Duodenal mucosa (tissue), 2 donors: ENCODE data around the gene MRAS.
"Not testable (repeated sequence)": the region's sequence is repeated elsewhere in the genome, so short reads cannot be mapped to it uniquely, and the experiment has no call there.

Experiments
- H3K27ac ChIP-seq: one replicate; pipeline ENCODE4 v1.7.0; 2013; ENCODE audit warnings: low read depth, low read length
- H3K27me3 ChIP-seq, 2 donors: one replicate each; pipeline ENCODE4 v1.7.0; 2013; ENCODE audit warnings: low read length in 2 of 2, control low read depth in 1 of 2; ENCODE audit not compliant: insufficient read depth in 2 of 2, control insufficient read depth in 1 of 2
- H3K36me3 ChIP-seq, 2 donors: one replicate each; pipeline ENCODE4 v1.7.0; 2013; ENCODE audit warnings: low read length in 2 of 2, control low read depth in 1 of 2; ENCODE audit not compliant: insufficient read depth in 2 of 2, control insufficient read depth in 1 of 2
- H3K4me1 ChIP-seq, 2 donors: one replicate each; pipeline ENCODE4 v1.7.0; 2013; ENCODE audit warnings: low read length in 2 of 2, control low read depth in 1 of 2; ENCODE audit not compliant: insufficient read depth in 2 of 2, control insufficient read depth in 1 of 2
- H3K4me3 ChIP-seq, 2 donors: one replicate each; pipeline ENCODE4 v1.7.0; 2013; ENCODE audit warnings: low read length in 2 of 2, low read depth in 1 of 2
- H3K9ac ChIP-seq, 2 donors: one replicate each; pipeline ENCODE4 v1.7.0; 2013; ENCODE audit warnings: low read length in 2 of 2, low read depth in 1 of 2
- H3K9me3 ChIP-seq, 2 donors: one replicate each; pipeline ENCODE4 v1.7.0; 2013; ENCODE audit warnings: low read length in 2 of 2, control low read depth in 1 of 2; ENCODE audit not compliant: control insufficient read depth in 1 of 2

Gene MRAS

GRCh38 chr3:138375447-138375846 is 27.1 kb downstream of the MRAS start:
- Histone ChIP-seq H3K27me3 (no peaks in the 10 kb centered on the region), H3K4me3 (no peak overlapping the region), H3K9me3 (no peaks in the 10 kb centered on the region), H3K27ac (no peak overlapping the region), H3K4me1 (no peaks in the 10 kb centered on the region), H3K9ac (no peak overlapping the region), H3K36me3 (no peaks in the 10 kb centered on the region)

- Histone ChIP-seq H3K4me3 (no peak overlapping the region), H3K27me3 (no peaks in the 10 kb centered on the region), H3K4me1 (peaks cover 0 to under 1% of the 10 kb centered on the region in 2 donors), H3K9ac (no peak overlapping the region), H3K9me3 (no peaks in the 10 kb centered on the region), H3K36me3 (no peaks in the 10 kb centered on the region), H3K27ac (no peak overlapping the region)
These were observed 28.3 kb downstream of the MRAS start for GRCh38 chr3:138376663-138377062.

GRCh38 chr3:138377212-138377611 is 28.8 kb downstream of the MRAS start:
- not testable (repeated sequence) for H3K27me3 ChIP-seq, H3K9ac ChIP-seq, H3K9me3 ChIP-seq, H3K36me3 ChIP-seq, H3K4me3 ChIP-seq, H3K27ac ChIP-seq, H3K4me1 ChIP-seq

GRCh38 chr3:138377804-138378203 is 29.4 kb downstream of the MRAS start:
- H3K27ac ChIP-seq, result no peak overlapping the region

GRCh38 chr3:138378331-138378730 is 30.0 kb downstream of the MRAS start:
- Histone ChIP-seq H3K4me1 (peaks cover 0 to 4% of the 10 kb centered on the region in 2 donors), H3K4me3 (no peak overlapping the region), H3K9ac (no peak overlapping the region), H3K27ac (no peak overlapping the region), H3K9me3 (no peaks in the 10 kb centered on the region), H3K36me3 (no peaks in the 10 kb centered on the region), H3K27me3 (no peaks in the 10 kb centered on the region)

More at GRCh38 chr3:138377804-138378203, 29.4 kb downstream of the MRAS start:
- no peak overlapping the region for H3K4me3 ChIP-seq
- H3K27me3 ChIP-seq, result no peaks in the 10 kb centered on the region
- H3K9me3 ChIP-seq, result no peaks in the 10 kb centered on the region
- H3K9ac ChIP-seq, result no peak overlapping the region
- H3K36me3 ChIP-seq, result no peaks in the 10 kb centered on the region
- H3K4me1 ChIP-seq, result peaks cover 0 to 4% of the 10 kb centered on the region in 2 donors

- Histone ChIP-seq H3K27ac (no peak overlapping the region), H3K4me1 (peaks cover 0 to 4% of the 10 kb centered on the region in 2 donors)
These were observed 30.6 kb downstream of the MRAS start for GRCh38 chr3:138378990-138379389.

GRCh38 chr3:138381413-138381901 is 33.1 kb downstream of the MRAS start:
- Histone ChIP-seq H3K9ac (no peak overlapping the region), H3K9me3 (no peaks in the 10 kb centered on the region), H3K4me1 (peaks cover 0 to 4% of the 10 kb centered on the region in 2 donors), H3K4me3 (no peak overlapping the region), H3K36me3 (no peaks in the 10 kb centered on the region), H3K27ac (peak overlapping the region; percentile 55), H3K27me3 (no peaks in the 10 kb centered on the region)

More at GRCh38 chr3:138378990-138379389, 30.6 kb downstream of the MRAS start:
- no peak overlapping the region for H3K4me3 ChIP-seq
- no peak overlapping the region for H3K9ac ChIP-seq
- H3K27me3 ChIP-seq, result no peaks in the 10 kb centered on the region
- no peaks in the 10 kb centered on the region for H3K9me3 ChIP-seq
- no peaks in the 10 kb centered on the region for H3K36me3 ChIP-seq

- Histone ChIP-seq H3K9ac (no peak overlapping the region), H3K27ac (peak overlapping the region; percentile 55), H3K4me3 (no peak overlapping the region), H3K9me3 (no peaks in the 10 kb centered on the region), H3K36me3 (no peaks in the 10 kb centered on the region), H3K27me3 (no peaks in the 10 kb centered on the region), H3K4me1 (peaks cover 0 to 4% of the 10 kb centered on the region in 2 donors)
These were observed 33.8 kb downstream of the MRAS start for GRCh38 chr3:138381950-138382715.

- no peaks in the 10 kb centered on the region for H3K9me3 ChIP-seq
- H3K9ac ChIP-seq, result no peak overlapping the region
- H3K36me3 ChIP-seq, result no peaks in the 10 kb centered on the region
- H3K4me3 ChIP-seq, result no peak overlapping the region
- H3K27ac ChIP-seq, result no peak overlapping the region
- no peaks in the 10 kb centered on the region for H3K27me3 ChIP-seq
- H3K4me1 ChIP-seq, result peaks cover 0 to 4% of the 10 kb centered on the region in 2 donors
These were observed 35.5 kb downstream of the MRAS start for GRCh38 chr3:138383715-138384465.

GRCh38 chr3:138384531-138384930 is 36.2 kb downstream of the MRAS start:
- Histone ChIP-seq H3K27ac (no peak overlapping the region), H3K9me3 (no peaks in the 10 kb centered on the region), H3K27me3 (no peaks in the 10 kb centered on the region), H3K4me3 (no peak overlapping the region), H3K9ac (no peak overlapping the region), H3K36me3 (no peaks in the 10 kb centered on the region), H3K4me1 (peaks cover 0 to 4% of the 10 kb centered on the region in 2 donors)
